Activated gamma-delta T cell treated with anti-CD3 and anti-CD28 coated beads, Interleukin-2, amount 50 U/mL, for 16 hours (primary cell): ENCODE measurements around the gene FAM209A.
"Not testable (repeated sequence)": the region's sequence is repeated elsewhere in the genome, so short reads cannot be mapped to it uniquely, and the experiment has no call there.

Source experiments
- DNase-seq: peaks from one replicate; pipeline ENCODE4 v3.0.0-alpha.2; 2020; ENCODE audit warnings: low read depth

The FAM209A gene

DNA sequence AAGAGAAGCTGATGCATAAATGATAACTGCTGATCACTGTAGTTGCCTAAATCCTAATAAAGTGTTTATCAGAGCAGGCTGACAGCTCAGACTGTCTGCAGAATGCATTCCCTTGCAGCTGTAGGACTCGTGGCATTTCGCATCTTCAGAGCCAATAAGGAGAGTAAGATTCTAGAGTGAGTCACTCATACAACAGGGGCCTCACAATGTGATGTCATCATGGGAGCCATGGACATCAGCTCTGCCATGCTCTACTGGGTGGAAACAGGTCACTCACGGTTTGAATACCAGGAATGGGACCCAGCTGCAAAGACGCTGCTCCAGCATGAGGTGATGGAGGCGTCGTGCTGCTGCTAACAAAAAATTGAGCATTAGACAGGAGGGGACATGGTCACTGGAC, 15.9 kb downstream of the FAM209A start:
- DNase-seq: no peak

DNA sequence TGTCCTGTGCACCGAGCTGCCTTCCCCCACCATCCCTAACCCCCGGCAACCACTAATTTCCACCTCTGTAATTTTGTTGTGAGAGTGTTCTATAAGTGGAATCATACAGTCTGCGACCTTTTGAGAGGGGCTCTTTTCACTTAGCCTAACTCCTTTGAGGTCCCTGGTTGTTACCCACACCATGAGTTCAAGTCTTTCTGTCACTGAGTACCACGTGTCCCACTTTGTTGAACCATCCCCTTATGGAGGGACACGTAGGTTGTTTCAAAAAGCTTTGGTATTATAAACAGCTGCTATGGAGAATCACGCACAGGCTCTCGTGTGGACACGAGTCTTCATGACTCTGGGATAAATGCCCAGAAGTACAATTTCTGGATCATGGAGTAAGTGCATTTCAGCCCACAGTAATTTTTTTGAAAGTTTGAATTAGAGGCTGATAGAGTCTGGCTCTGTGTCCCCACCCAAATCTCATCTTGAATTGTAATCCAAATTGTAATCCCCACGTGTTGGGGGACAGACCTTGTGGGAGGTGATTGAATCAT, 18.0 kb downstream of the FAM209A start:
- DNase-seq: no peak

DNA sequence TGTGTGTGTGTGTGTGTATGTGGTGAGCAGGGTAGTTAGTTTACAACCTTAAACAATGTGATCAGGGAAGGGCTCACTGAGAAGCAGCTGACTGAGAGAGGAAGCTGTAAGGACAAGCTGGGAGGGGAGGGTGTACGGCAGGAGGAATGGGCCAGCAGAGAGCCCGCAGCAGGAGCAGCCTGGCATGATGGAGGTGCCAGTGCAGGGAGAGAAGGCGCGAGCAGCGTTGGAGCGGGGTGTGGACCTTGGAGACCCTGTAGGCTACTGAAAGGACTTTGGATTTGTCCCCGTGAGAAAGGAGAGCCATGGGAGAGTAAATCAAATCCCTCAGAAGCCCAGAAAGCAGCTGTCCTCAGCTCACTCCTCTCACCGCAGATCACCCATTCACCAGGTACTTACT, 27.0 kb downstream of the FAM209A start:
- no peak for DNase-seq

DNA sequence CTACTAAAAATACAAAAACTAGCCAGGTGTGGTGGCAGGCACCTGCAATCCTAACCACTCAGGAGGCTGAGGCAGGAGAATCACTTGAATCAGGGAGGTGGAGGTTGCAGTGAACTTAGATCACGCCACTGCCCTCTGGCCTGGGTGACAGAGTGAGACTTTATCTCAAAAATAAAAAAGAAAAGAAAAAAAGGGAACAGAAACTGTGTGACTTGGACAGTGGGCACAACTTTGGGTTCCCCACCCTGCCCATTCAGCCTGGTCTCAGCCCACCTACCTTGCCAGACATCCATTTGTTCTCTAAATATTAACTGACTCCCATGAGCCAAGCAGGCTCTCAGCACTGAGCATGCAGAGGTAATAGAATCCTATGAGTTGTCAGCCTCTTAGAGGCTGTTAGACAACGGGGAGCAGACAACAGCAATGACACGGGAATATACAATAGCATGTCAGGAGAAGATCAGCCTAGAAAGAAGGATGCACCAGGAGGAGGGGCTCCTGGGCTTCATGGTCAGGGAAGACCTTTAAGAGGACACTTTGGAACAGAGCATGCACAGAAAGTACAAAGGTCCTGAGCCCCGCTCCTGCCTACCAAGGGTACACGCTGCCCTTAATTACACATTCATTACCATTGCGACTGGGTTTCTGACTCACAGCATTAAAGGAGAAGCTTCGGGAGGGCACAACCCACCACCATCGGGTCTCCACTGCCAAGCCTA, 28.5 kb downstream of the FAM209A start:
- no peak for DNase-seq

DNA sequence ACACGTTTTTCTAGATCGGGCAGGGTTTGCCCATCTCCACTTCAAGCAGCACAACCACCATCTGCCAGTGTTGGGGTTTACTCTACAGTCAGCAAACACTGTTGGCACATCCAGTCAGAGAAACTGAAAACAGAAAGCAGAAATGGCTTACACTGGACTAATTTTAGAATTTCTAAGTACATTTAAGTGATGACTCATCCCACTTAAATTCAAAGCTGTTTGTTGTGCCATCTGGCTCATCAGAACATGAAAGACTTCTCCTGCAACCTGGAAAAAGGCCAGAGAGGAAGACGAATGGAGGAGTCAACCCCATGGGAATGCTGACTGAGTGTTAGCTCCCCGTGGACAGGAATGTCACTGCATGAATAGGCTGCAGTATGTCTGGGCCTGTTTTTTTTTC, 30.3 kb downstream of the FAM209A start:
- no peak for DNase-seq

DNA sequence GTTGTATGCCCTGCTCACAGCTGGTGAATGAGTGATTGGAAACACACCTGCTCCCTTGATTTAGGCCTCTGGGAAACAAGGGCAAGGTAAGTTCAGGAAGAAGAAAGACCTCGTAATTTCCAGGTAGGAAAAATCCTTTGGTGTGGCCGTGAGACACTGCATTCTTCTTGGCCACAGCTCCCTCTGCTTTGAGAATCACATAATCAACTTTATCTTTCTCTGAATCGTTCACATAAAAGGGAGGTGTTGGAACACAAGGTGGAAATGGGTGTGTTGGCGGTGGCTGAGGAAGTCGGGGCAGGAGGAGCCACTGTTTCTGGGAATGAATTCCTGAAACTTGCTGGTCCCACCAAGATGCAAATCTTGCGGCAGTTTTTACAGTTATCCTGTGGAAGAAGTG, 34.4 kb downstream of the FAM209A start:
- DNase-seq: no peak

DNA sequence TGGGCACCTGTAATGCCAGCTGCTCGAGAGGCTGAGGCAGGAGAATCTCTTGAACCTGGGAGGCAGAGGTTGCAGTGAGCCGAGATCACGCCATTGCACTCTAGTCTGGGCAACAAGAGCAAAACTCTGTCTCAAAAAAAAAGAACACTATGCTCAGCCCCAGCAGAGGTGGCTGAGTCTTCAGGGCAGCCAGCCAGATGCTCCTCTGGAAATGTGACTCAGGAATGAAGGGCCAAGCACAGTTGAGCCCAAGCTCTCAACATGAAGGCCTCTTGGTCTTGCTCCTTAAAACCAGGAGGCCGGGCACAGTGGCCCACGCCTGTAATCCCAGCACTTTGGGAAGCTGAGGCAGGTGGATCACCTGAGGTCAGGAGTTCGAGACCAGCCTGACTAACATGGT, 40.0 kb downstream of the FAM209A start:
- DNase-seq: not testable (repeated sequence)

DNA sequence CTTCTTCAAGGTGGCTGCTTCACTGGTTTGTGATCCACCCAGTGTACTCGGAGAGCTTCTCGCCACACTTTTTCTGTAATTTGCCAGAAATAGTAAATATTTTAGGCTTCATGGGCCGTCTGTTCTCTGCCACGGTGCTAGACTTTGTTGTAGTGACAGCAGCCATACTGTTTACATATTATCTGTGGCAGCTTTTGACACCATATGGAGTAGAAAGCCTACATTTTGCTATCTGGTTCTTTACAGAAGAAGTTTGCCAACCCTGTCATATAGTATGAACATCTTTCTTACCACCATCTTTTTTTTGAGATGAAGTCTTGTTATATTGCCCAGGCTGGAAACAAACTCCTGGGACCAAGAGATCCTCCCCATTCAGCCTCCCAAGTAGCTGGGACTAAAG, 41.0 kb downstream of the FAM209A start:
- DNase-seq: no peak

DNA sequence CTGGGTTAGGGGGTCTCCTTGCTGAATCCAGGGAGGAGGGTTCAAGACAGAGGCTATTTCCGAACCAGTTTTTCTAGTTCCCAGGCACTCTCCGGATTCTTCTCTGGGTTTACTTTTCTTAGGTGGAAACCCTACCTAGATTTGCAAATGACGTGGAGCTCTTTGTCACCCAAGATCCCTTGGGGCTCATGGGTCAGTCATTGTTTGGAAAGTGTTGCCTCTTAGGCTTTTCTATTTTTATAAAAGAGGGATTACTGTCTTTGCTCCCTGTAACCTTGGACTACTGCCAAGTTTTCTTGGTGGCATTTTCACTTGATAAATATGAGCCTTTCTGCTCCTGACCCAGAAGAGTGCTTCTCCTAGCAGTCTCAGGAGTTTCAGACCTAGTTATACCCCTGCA, 42.1 kb downstream of the FAM209A start:
- DNase-seq: no peak

DNA sequence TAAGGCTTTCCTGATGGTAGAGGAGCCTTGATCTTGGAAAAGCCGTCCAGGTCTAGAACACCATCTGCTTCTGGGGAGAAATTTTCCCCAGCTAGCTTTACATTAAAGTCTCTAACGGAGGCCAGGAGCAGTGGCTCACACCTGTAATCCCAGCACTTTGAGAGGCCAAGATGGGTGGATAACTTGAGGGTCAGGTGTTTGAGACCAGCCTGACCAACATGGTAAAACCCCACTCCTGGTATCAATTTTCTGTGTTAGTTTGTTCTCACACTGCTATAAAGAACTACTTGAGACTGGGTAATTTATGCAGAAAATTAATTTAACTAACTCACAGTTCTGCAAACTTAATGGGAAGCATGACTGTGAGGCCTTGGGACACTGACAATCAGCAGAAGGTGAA, 46.3 kb downstream of the FAM209A start:
- no peak for DNase-seq

DNA sequence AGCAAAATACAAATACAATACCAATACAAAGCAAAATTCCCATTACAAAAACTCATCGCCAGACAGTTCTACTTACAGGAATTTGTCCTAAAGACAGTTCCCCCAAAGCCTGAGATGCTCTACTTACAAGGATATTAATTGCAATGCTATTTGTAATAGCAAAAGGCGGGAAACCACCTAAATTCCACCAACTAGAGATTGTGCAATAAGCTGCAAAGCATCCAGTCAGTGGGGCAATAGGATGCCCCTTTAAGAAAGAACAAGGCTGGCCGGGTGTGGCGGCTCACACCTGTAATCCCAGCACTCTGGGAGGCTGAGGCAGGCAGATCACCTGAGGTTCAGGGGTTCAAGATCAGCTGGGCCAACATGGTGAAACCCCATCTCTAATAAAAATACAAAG, 47.6 kb downstream of the FAM209A start:
- no peak for DNase-seq

DNA sequence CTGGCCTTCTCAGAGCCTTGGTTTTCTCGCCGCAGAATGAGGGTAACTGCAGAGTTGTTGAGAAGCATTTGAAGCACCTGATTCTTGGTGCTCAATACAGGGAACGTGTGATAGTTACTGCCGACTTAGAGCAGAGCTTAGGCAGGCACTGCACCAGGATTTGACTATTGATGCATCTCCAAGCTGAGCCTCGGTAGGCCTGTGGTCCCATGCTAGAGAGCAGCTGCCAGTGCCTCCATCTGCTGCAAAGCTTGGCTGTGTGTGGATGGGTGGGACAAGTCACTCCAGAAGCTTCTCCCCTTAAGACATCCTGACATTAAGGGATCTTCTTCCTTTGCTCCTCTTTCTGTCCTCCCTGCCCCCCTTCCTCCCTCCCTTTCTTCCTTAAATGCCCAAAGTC, 49.4 kb downstream of the FAM209A start:
- DNase-seq: no peak

DNA sequence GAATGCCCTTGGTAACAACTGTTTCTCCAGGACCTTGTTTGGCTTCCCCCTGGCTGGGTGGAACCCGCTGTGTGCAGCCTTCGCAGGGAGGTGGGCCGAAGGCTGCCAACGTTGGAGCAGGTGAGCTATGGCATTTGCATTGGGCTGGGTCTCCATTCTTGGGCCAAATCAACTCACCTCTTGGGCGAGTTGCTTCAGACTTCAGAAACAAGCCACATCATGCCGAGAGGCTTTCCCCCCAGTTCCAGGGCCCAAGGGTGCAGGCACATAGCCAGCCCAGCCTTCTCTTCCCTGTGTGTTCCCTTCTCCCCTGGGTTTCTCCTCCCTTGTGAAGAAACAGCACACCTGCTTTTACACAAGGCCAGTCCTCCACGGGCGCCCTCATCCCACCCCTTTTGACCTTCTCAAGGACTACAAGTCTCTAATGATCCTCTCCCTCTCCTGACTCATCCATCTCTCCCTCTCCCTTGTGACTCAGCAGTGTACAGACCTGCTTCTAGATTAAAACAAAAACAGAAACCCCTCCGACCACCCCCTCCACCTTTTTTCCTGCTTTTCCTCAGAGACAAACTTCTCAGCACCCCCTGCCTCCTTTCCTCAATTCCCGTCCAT, 50.1 kb downstream of the FAM209A start:
- DNase-seq: no peak

DNA sequence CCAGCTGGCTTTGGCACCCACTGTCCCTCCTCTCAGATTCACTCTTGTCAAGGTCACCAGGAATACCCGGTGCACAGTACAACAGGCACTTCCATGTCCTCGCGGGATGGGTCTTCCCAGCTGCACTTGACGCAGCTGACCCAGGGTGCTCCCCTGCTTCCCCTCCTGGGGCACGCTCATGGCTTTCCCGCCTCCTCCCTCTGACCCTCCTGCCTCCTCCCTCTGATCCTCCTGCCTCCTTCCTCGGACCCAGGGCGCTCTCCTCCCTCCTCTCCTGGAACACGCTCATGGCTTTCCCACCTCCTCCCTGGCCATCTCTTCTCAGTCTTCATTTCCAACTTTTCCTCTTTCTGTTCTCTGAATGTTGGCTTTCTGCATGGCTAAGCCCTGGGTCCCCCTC, 50.6 kb downstream of the FAM209A start:
- DNase-seq: no peak
